ENCODE data around the gene GLDC.

DNA sequence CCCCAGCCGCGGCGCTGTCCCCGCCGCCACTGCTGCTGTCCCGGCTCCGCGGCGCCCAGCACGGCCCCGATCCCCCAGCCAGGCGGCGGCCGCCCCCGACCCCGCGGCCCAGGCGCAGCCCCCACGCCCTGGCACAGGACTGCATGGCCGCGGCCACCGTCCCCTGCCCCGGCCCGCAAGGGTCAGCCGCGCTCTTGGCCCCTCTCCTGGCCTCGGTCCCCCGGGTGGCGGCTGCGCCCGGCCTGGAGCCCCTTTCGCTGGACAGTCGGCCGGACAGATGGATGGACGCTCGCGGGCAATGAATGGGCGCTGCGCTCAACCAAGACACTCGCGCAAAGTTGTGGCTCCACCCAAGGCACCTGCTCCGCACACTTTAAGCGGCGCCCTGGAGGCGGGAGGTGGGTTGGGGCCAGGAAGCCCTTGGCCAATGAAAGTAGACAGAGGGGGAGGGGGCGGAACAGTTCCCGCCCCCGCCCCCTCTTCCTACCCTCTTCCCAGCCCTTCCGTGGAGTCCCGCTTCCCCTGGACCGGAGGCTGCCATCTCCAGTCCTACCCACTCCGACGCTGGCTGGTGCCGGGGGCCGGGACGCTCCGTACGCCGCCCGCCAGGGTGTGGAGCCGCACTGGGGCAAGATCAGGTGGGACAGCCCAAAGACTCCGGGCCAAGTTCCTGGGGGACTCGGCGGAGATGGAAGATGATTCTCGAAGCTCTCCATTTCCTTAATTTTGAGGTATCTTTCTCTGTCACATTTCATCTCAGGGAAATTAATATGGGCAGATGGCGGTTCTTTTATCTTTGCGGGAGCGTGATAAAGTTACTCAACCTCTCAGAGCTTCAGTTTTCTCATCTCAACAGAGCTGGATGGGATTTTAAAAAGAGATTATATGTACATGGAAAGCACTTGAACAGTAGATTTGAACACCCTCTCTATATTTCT, at the start of gene GLDC:
- TF ChIP-seq, protein P1, sequence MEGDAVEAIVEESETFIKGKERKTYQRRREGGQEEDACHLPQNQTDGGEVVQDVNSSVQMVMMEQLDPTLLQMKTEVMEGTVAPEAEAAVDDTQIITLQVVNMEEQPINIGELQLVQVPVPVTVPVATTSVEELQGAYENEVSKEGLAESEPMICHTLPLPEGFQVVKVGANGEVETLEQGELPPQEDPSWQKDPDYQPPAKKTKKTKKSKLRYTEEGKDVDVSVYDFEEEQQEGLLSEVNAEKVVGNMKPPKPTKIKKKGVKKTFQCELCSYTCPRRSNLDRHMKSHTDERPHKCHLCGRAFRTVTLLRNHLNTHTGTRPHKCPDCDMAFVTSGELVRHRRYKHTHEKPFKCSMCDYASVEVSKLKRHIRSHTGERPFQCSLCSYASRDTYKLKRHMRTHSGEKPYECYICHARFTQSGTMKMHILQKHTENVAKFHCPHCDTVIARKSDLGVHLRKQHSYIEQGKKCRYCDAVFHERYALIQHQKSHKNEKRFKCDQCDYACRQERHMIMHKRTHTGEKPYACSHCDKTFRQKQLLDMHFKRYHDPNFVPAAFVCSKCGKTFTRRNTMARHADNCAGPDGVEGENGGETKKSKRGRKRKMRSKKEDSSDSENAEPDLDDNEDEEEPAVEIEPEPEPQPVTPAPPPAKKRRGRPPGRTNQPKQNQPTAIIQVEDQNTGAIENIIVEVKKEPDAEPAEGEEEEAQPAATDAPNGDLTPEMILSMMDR (conservative IDR thresholded peaks at IDR 0.05) = no peak
- TF ChIP-seq EZH2 (IDR thresholded peaks at IDR 0.05; ENCODE audit: low read depth) = no peak
